ENCODE measurements around the gene KCTD20.

The KCTD20 gene

DNA sequence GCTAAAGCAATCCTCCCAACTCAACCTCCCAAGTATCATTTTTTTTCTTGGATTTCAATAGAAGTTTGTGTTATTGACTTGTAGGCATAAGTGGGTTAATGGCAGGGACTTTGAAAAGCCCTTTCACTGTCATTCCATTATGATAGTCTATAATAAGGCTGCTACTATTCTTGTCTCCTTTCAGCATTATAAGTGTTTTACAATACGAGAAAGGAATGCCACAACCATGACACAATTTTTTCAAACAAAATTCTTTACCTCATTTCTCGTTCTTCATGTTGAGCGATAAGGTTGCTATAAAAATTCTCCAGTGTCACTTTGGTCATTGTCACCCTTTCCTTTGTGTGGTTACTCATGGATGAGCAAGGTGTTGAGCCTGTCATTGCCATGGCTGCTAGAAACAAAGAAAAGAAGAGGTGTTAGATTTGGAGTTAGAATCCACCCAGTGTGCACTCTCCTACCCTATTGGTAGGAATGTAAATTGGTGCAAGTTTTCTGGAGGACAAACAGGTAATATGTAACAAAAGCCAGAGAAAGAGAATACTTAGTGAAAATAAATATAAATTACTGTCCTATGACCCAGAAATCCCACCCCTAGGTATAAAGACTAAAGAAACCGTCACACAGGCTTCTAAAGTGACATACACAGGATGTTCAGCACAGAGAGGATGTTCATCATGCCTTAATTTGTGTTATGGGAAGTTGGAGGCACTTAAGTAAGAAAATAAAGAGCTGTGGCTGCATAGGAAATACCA is 97.2 kb downstream of the KCTD20 start:
- DNase-seq (ENCODE audit: low read depth) = no peak
